HG03039 (cell line): Measurements from ENCODE around the gene ZFYVE26.
"Not testable (repeated sequence)": the region's sequence is repeated elsewhere in the genome, so short reads cannot be mapped to it uniquely, and the experiment has no call there.

ENCODE experiments used
- ATAC-seq: cut with Tn5 transposase; IDR thresholded peaks from one replicate; pipeline ENCODE4 v1.9.1; 2021; ENCODE audit warnings: mild to moderate bottlenecking, moderate library complexity; ENCODE audit not compliant: unreplicated experiment

The ZFYVE26 gene

DNA sequence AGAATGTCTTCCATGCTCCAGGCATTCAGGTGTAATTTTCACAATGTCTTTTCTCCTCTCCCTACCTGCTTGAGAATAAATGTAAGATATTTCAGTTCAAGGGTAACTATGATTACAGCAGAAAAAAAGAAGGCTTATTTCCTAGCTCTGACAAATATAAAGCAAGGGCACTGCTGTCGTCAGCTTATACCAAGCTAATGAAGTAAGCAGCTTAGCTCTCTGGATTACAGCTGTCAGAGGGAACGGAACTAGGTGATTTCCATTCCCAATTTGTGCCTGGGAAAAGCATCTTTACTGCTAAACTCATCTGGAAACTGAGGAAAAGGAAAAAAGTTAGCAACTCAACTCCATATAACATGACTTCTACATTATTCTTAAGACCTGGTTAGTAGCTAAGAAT, 56.5 kb downstream of the ZFYVE26 start:
- no peak for ATAC-seq

DNA sequence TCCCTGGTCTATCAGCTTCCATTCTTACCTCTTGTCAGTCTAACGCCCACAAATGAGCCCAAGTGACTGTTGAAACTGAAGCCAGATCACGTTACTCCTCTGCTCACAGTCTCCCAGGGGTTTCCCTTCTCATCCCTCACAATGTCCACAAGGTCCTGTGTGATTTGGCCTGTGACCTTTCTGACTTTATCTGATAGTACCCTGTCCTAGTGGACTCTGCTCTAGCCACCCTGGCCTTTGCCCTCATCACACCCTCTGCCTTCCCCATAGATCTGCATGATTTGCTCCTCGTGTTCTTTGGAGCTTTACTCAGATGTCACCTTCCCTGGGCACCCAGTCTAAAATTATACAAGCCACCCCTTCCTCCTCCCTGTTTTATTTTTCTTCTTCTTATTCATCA, 59.2 kb downstream of the ZFYVE26 start:
- ATAC-seq: no peak

DNA sequence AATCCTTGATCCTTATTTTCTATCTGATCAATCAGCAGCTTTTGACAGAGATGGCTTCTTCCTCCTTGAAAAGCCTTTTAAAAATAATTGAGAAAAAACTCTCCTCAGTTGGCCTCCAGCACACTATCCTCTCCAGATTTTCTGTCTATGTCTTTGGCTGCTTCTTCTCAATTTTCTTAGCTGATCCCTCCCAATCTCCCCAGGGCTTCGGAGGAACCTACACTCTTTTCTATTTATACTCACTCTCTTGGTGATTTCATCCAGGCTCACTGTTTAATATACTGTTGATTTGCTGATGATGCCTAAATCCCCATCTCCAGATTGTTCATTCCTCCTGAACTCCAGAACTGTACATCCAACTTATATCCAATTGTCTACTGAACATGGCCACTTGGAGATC, 59.9 kb downstream of the ZFYVE26 start:
- no peak for ATAC-seq

DNA sequence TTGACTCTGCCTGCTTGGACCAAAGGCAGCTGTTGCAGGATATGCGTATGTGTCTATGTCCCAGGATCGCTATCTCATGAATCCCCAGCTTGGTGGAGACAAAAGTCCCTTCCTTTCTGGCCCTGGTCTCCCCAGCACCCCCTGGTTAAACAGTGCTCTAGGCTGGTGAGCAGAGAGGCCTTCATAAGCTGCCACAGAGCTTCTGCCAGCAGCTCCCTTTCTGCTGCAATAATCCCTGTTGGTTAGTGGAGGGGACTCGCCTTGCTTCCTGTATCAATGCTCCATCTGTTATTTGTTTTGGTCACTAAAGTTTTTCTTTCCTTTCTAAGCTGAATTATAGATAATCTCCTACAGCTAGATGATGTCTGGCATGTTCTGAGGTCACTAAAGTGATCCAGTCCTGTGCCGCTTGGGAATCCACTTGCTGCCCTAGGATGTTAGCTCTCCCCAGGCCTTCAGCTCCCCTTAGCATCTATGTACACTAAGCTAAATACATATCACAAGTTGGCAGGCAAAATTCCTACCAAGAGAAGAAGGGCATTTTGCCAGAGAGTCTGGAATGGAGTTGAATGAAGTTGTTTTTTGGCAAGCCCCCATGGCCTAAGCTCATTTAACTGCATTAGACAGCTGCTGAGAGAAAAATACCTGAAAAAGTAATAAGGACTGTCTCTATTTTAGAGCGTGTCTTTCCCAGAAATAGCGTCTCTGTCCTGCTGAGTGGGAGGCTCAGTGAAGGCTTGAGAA, 66.9 kb downstream of the ZFYVE26 start:
- ATAC-seq: no peak

DNA sequence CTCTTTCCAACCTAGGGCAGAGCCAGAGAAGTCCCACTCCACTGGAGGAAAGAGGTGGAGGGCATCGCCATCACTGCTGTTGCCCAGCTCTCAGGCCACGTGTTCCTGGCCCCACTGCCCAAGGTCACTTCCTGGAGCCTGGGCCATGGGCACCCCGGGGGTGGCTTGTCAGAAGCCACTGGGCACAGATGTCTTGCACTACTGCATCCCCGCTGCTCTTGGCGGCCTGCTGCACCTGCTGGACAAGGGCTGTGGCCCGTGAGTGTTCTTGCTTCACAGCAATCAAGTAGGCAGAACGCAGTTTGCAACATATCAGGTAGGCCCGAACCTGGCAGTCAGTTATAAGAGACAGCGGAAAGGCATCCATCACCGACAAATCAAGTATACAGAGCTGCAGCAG, 68.1 kb downstream of the ZFYVE26 start:
- ATAC-seq: no peak

DNA sequence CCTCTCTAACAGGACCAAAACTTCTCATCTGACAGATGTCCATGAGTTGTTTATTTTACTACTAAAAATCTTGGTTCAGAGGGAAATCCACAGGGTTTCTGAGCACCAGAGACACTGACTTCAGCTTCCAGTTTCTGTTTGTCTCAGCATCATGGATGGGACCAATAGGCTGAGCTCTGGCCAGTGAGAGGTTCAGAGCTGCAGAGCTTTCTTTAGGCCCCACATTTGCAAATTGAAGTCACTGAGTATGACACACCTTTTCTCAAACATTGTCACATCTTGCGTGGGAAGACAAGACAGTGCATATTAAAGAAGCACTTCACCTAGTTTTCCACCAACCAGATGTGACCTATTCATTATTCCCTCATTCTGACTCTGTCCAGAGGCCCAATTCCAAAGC, 69.5 kb downstream of the ZFYVE26 start:
- ATAC-seq: no peak

DNA sequence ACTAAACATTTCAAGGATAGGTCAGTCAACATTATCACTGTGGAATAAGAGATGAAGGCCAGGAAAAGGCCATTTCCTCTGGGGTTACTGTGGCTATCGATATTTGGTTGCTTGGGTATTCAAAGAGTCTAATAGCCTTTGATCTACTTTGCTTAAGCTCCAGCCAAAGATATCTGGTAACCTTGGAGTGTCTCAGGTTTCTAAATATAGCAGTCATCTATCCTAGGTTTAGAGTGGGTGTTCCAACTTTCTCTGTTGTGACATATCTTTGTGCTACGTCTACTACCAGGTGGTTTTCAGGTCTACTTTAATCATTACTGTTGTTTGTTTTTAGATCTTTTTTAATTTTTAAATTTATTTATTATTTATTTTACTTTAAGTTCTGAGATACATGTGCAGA, 72.3 kb downstream of the ZFYVE26 start:
- ATAC-seq: no peak

DNA sequence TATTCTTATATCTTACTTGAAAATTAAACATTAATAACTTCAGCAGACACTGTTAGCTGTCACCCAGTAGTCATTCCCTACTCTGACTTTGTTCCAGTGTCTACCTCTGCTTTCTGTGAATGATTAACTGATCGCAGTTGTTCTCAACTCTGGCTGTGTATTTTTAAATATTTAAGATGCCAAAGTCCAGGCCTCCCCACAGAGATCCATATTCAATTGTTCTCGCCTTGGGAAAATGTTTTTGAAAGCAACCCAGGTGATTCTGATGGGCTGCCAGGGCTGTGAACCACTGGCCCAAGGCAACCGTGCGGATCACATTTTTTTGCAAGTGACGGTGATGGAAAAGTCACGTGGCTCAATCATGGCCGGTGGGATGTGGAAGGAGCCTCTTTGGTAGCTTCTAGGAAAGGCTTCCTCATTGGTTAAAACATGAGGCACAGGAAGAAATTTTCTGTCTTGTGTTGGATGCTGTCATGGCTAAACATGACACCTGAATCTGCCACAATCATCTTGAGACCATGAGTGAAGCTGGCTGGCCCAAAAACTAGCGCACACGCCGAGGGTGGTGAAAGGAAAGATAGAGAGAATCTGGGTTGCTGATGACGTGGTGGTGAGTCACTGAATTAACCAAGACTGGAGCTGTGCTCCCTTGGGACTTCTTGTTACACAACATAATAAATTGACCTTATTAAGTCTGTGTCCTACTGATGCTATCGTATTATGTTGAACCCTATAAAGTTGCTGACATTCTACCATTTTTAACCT, 77.5 kb downstream of the ZFYVE26 start:
- ATAC-seq: no peak

DNA sequence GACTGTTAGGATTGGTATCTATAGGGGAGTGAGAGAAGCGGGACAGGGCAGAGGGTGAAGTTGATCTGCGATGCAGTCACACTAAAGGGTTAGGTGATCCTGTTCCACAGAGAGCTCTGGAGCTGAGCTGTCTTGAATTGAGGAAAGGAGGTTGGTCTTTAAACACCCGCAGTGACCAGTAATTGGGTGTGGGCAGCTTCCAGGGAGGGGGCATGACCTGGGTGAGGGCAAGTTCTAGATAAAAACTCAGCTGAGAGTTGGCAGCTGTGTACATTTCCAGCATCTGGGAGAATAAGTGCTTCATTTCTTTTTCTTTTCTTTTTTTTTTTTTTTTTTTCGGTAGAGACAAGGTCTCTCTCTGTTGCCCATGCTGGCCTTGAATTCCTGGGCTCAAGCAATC, 79.6 kb downstream of the ZFYVE26 start:
- no peak for ATAC-seq

DNA sequence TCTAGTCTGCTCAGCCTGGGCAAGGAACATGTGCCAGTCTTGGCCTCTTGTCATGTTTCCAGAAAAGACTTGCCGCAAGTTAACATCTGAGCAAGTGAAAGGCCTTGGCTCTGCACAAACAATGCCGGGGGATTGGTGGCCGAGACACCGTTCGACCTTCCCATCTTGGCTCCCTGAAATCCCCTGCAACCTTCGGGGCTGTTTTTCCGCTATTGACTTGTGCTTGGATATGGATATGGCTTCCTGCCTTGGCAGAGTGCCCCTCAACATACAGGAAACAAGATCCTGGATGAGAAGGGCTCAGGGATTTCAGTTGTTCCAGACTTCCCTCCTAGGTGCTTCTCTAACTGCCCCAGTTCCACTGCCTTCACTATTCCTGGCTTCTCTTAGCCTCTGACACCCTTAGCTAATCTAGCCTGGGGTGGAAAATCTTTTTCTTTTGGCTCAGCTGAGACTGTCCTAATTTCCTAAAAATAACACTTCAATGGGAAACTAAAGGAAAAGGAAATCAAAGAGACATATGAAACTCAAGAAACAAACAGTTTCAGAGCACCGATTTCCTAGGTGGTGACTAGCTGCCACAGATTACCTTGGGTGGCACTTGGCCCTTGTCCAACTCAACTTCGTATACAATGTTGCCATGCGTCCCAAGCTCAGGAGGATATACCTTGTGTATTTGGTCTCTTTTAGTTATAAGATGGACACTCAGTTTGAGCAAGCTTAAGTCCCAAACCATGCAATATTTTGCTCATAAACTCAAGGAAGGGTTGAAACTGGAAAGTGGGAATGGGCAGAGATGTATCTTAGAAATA, 80.8 kb downstream of the ZFYVE26 start:
- ATAC-seq: no peak

DNA sequence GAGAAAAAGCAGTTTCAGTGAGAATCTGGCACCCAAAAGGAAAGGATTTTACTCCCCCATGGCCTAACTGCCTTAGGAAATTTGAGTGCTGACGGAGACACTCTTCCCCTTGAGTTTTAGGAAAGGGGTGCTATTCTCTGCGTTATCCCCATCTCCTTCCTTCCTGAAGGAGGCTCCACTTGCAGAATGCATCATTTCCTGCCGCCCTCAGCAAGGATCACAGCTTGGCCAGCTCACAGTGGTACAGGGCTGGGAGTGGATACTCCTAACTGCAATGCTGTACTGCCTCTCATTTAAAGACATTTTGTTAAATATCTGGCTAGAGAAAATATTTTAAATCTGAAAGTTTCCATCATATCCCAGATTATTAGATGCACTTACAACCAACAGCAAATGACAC, 81.7 kb downstream of the ZFYVE26 start:
- no peak for ATAC-seq

DNA sequence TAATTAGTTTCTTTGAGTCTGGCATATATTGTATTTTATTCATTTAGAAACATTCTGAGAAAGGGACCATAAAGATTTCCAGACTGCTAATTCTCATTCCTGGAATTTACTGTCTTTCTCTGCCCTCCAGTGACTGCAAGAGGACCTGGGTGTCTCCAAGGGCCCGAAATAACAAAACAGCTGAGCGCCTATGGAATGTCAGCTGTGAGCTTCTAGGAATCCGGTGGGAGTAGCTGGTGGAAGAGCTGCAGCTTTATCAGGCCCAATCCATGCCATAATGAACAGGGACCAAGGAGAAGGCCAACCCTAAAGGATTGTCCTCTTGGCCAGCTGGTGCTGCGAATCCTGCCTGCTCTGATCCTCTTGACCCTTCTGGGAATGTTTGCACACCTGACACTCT, 82.8 kb downstream of the ZFYVE26 start:
- no peak for ATAC-seq

DNA sequence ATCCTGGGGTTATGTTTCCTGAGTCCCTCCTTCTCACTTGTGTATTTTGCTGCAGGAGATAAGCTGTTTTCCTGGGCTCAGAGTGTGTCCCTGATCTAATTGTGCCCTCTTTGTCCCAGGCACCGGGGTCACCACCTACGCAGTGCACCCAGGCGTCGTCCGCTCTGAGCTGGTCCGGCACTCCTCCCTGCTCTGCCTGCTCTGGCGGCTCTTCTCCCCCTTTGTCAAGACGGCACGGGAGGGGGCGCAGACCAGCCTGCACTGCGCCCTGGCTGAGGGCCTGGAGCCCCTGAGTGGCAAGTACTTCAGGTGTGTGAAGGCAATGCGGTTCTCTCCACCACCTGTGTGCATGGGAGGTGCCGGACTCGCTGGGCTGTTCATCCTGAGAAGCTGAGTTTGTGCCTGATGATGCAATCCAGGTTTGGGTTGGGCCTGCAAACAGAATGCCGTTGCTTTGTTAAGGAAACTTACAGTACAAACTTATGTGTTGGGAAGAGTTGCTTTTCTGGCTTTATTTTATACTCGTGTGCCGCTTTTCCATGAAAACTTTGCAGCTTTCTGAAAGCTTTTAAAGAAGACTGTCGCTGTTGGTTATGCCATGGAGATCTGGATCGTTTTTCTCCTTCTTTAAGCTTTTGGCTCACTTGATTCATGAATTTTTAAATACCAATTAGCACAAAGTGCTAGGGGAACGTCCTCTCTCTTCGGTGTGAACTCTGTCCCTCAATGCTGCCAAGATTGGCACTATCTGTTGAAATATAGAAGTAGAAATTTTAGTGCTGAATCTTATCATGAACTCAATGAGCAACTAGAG, 87.1 kb downstream of the ZFYVE26 start:
- ATAC-seq: no peak

DNA sequence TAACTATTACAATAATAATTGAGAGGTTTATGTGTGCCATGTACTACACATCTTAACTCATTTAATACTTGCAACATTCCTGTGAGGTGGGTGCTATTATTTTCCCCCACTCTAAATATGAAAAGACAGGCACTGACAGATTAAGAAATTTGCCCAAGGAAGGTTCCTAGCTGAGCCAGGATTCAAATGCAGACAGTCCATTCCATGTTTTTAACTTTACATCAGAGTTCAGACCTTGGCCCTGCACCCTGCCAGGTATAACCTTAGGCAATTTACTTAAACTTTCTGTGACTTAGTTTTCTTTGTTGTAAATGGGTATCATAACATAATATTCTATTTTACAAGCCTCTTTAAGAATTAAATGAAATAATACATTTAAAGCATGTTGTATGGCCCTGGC, 88.1 kb downstream of the ZFYVE26 start:
- no peak for ATAC-seq

DNA sequence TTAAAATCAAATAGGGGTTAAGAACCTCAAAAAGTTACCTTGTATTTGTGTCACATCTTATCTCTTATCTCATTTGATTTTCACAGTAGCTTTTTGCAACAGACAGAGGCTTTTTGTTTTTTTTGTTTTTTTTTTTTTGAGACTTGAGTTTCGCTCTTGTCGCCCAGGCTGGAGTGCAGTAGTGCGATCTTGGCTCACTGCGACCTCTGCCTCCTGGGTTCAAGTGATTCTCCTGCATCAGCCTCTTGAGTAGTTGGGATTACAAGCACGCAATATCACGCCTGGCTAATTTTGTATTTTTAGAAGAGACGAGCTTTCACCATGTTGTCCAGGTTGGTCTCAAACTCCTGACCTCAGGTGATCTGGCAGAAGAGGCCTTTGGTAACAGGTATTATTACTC, 89.0 kb downstream of the ZFYVE26 start:
- no peak for ATAC-seq

DNA sequence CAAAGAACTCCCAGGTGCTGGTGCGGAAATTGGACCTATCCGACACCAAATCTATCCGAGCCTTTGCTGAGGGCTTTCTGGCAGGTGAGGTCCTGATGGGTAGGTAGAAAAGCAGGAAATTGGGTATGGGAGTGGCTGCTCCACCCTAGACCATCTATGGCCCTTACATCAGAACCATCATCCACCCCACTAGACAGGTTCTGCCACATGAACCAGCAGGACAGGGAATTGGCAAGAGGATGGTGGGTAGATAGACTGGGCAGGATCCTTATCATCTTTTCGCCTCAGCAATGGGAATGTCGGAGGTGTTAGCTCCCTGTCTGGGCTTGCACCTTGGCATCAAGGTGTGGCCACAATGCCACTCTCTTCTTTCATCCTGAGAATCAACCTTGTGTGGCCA, 91.2 kb downstream of the ZFYVE26 start:
- ATAC-seq: no peak

DNA sequence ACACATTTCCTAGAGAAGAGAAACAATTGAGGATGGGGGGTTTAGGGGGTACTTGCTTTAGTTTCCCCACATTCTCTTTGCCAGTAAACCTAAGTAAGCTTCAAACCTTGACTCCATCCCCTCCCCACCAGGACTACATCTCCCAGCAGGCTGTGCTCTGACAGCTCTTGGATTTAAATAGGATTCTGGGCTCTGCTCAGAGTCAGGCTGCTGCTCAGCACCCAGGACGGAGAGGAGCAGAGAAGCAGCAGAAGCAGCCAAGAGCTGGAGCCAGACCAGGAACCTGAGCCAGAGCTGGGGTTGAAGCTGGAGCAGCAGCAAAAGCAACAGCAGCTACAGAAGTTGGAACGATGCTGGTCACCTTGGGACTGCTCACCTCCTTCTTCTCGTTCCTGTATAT, 94.1 kb downstream of the ZFYVE26 start:
- no peak for ATAC-seq

DNA sequence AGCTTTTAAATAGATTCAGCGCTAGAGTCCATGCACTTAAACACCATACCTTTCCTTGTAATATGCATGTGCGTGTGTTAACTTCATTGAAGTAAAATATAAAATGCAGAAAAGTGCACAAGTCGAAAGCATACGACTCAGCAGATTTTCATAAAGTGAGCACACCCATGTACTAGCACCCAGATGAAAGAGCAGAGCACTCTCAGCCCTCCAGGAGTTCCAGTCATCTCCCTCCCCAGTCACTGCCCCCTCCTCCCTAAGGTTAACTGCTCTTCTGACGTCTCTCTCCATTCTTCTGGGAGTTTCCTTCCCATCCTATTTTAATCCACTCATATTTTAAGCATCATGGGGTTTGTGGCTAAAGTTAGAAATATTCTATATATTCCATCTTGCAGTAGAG, 94.5 kb downstream of the ZFYVE26 start:
- ATAC-seq: no peak

DNA sequence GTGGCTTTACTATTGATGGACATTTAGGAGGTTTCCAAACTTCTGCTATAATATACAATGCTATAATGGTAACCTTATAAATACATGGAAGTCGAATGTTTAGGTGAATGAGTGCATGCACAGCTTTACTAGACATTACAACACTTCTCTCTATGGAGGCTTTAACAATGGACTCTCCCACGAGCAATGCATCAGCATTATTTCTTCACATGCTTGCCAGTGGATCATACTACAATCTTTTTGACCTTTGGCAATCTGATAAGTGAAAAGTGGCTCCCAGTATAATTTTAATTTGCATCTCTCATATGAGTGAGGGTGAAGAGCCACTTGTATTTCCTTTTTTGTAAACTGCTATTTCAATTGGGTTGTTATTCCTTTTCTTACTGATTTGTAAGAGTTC, 96.5 kb downstream of the ZFYVE26 start:
- ATAC-seq: no peak

DNA sequence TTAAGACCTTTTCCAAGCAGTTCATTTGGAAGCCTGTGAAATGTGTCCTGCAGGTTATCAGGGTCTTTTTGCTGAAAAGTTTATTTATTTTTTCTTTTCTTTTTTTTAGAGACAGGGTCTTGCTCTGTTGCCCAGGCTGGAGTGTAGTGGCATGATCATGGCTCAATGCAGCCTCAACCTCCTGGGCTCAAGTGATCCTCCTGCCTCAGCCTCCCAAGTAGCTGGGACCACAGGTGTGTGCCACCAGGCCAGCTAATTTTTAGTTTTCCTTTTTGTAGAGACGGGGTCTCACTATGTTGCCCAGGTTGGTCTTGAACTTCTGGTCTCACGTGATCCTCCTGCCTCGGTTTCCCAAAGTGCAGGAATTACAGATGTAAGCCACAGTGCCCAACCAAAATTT, 97.0 kb downstream of the ZFYVE26 start:
- not testable (repeated sequence) for ATAC-seq

DNA sequence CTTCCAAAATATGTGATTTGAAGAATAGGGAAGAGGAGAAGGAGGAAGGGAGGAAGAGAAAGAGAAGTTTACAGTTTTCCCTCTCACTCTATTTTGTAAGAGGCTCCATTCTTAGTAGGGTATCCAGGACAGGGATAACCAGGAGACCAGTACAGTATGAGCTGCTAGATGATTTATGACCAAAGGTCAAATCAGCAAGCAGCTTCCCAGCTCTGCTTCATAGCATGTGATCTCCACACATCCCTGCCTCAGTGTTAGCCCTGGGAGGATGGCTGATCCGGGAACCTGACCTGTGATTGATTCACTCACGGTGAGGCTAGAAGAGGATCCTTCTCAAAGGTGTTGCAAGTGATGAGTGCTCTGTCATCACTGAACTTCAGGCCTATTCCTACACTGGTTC, 98.1 kb downstream of the ZFYVE26 start:
- no peak for ATAC-seq
